A673 (cell line): Measurements from ENCODE around the gene GABBR1.

Source experiments
- CTCF ChIP-seq: fragments of 300-800, 200-600 bp; sonication (generic); conservative IDR thresholded peaks from 2 replicates; pipeline ENCODE4 v1.5.1; 2017; ENCODE audit warnings: low read depth, mild to moderate bottlenecking, antibody characterized with exemption, low read length, moderate library complexity, mixed read lengths
- EZH2 ChIP-seq: fragments of 200-600 bp; sonication (generic); IDR thresholded peaks from 2 replicates; pipeline ENCODE4 v1.6.1; 2017; ENCODE audit warnings: borderline replicate concordance, low read depth, mild to moderate bottlenecking, mixed read lengths, antibody characterized with exemption, low read length; ENCODE audit not compliant: poor library complexity, severe bottlenecking

GRCh38 chr6:29559524-29560287 lies 73.3 kb downstream of the GABBR1 start, which contains the start of gene UBD:
- TF ChIP-seq CTCF (no peak), EZH2 (no peak)
